B cell (primary cell): ENCODE data around the gene BABAM1.

ENCODE experiments used
- CTCF ChIP-seq: fragments of 200-600 bp; IDR thresholded peaks from one replicate; pipeline ENCODE4 v1.8.0; 2022; ENCODE audit warnings: antibody characterized with exemption, mild to moderate bottlenecking
- EZH2 ChIP-seq: IDR thresholded peaks from 2 replicates; pipeline ENCODE4 v1.6.1; 2012; ENCODE audit warnings: borderline replicate concordance, low read depth, mild to moderate bottlenecking, moderate library complexity, low read length; ENCODE audit not compliant: insufficient read depth, poor library complexity, severe bottlenecking

GRCh38 chr19:17283504-17283996 is 16.3 kb downstream of the BABAM1 start:
- TF ChIP-seq CTCF (no peak), EZH2 (no peak)
